ENCODE measurements around the gene BRI3. TPM values are rescaled to one million over a fixed set of nuclear protein-coding genes. Genes with fewer than 3 reads are reported as not detected.
A peak's percentile ranks its signal among the peaks of the same experiment; 100 is the strongest.

Gene BRI3
- total and polyA plus RNA-seq, 2 of the 13 experiments (the other 11 are each of a cell fraction or from before 2014, with no cell fraction given): 54.0 to 103 TPM

DNA sequence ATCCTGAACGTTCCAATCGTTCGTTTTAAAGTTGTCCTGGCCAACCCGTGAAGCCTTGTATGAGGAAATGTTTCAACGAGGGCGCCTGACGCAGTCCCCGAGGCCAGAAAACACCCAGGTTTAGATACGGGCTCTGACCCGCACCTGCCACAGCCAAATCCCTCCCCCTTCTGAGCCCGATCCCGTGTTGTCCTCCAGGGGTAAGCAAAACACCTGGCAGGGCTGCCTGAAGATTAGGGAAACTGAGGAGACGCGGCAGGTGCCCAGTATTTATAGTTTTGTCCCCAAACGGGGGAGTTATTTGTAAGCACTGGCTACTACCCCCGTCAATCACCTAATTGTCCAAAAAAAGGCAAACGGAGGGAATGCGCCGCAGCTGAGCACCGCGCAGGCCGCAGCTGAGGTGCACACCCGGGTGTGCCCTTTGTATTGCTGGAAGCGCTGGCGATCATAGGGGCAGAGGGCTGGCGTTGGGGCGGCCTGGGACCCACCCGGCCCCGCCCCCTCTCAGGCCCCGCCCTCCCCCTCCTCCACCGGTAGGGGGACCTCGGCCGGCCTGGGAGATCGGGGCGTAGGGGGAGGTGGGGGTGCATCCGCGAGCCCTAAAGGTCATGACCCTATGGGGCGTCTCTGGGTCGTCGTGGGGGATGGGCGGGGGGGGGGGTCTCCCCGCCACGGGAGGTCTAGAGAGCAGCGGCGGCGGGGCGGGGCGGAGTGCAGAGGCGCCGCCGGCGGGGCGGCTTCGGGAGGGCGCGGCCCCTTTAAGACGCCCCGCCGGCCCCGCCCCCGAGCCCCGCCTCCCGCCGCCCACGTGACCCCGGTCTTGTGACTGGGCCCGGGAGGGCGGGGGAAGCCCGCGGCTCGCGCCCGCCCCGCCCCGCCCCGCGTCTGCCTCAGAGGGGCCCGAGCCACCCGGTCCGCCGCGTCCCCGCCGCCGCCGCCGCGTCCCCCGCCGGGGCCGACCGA, at the start of gene BRI3 (continued):
- TF ChIP-seq GLI4 (CRISPR knock-in tag; IDR thresholded peaks at IDR 0.05; ENCODE audit: borderline replicate concordance): peak; percentile 59; the same call in 1 of the 2 replicates
- TF ChIP-seq, protein P1, sequence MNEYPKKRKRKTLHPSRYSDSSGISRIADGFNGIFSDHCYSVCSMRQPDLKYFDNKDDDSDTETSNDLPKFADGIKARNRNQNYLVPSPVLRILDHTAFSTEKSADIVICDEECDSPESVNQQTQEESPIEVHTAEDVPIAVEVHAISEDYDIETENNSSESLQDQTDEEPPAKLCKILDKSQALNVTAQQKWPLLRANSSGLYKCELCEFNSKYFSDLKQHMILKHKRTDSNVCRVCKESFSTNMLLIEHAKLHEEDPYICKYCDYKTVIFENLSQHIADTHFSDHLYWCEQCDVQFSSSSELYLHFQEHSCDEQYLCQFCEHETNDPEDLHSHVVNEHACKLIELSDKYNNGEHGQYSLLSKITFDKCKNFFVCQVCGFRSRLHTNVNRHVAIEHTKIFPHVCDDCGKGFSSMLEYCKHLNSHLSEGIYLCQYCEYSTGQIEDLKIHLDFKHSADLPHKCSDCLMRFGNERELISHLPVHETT (CRISPR knock-in tag; conservative IDR thresholded peaks at IDR 0.05): no peak; the same call in 1 of the 2 replicates
- TF ChIP-seq KLF6 (CRISPR knock-in tag; IDR thresholded peaks at IDR 0.05): no peak
- peak; percentile 40 for TF ChIP-seq TEAD3 (CRISPR knock-in tag; optimal IDR thresholded peaks at IDR 0.05; ENCODE audit: borderline replicate concordance)
- no peak for TF ChIP-seq HMG20B (CRISPR knock-in tag; conservative IDR thresholded peaks at IDR 0.05)
- TF ChIP-seq, protein P2, sequence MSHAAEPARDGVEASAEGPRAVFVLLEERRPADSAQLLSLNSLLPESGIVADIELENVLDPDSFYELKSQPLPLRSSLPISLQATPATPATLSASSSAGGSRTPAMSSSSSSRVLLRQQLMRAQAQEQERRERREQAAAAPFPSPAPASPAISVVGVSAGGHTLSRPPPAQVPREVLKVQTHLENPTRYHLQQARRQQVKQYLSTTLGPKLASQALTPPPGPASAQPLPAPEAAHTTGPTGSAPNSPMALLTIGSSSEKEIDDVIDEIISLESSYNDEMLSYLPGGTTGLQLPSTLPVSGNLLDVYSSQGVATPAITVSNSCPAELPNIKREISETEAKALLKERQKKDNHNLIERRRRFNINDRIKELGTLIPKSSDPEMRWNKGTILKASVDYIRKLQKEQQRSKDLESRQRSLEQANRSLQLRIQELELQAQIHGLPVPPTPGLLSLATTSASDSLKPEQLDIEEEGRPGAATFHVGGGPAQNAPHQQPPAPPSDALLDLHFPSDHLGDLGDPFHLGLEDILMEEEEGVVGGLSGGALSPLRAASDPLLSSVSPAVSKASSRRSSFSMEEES (CRISPR knock-in tag; IDR thresholded peaks at IDR 0.05): 0 out of 2 replicates have a peak, but pooled peaks have one; percentile 50
- TF ChIP-seq ZNF10 (CRISPR knock-in tag; IDR thresholded peaks at IDR 0.05; ENCODE audit: borderline replicate concordance, low read depth): no peak
- no peak for TF ChIP-seq AGO2 (optimal IDR thresholded peaks at IDR 0.05; ENCODE audit: low read depth, low read length)
- peak; percentile 79 for TF ChIP-seq PHF8 (CRISPR knock-in tag; IDR thresholded peaks at IDR 0.05)
- peak; percentile 8; the same call in 1 of the 2 replicates for TF ChIP-seq YEATS4 (CRISPR knock-in tag; IDR thresholded peaks at IDR 0.05; ENCODE audit: borderline replicate concordance)
- peak; percentile 33; the same call in 1 of the 2 replicates for TF ChIP-seq REPIN1 (CRISPR knock-in tag; IDR thresholded peaks at IDR 0.05; ENCODE audit: borderline replicate concordance, low read depth)
- TF ChIP-seq ZFP90 (CRISPR knock-in tag; IDR thresholded peaks at IDR 0.05; ENCODE audit: borderline replicate concordance): no peak
- no peak for TF ChIP-seq ZNF766 (CRISPR knock-in tag; IDR thresholded peaks at IDR 0.05; ENCODE audit: borderline replicate concordance)
- TF ChIP-seq, protein P3, sequence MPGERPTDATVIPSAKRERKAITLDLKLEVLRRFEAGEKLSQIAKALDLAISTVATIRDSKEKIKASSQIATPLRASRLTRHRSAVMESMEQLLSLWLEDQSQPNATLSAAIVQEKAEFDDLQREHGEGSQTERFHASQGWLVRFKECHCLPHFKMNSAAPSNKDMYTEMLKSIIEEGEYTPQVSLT (CRISPR knock-in tag; IDR thresholded peaks at IDR 0.05; ENCODE audit: borderline replicate concordance, low read depth): no peak
- TF ChIP-seq, protein P4, sequence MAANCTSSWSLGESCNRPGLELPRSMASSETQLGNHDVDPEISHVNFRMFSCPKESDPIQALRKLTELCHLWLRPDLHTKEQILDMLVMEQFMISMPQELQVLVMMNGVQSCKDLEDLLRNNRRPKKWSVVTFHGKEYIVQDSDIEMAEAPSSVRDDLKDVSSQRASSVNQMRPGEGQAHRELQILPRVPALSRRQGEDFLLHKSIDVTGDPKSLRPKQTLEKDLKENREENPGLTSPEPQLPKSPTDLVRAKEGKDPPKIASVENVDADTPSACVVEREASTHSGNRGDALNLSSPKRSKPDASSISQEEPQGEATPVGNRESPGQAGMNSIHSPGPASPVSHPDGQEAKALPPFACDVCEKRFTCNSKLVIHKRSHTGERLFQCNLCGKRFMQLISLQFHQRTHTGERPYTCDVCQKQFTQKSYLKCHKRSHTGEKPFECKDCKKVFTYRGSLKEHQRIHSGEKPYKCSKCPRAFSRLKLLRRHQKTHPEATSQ (CRISPR knock-in tag; IDR thresholded peaks at IDR 0.05; ENCODE audit: borderline replicate concordance): 0 out of 2 replicates have a peak, but pooled peaks have one; percentile 34
- TF ChIP-seq ISX (CRISPR knock-in tag; conservative IDR thresholded peaks at IDR 0.05): 0 out of 2 replicates have a peak, but pooled peaks have one; percentile 49
- 0 out of 2 replicates have a peak, but pooled peaks have one; percentile 50 for TF ChIP-seq RBFOX2 (IDR thresholded peaks at IDR 0.05; ENCODE audit: low read depth, low read length)
- peak; percentile 89 for TF ChIP-seq POLR2AphosphoS5 (IDR thresholded peaks at IDR 0.05; ENCODE audit: low read depth, low read length)
- no peak for TF ChIP-seq ESRRA (CRISPR knock-in tag; IDR thresholded peaks at IDR 0.05; ENCODE audit: low read depth)
- TF ChIP-seq, protein P5, sequence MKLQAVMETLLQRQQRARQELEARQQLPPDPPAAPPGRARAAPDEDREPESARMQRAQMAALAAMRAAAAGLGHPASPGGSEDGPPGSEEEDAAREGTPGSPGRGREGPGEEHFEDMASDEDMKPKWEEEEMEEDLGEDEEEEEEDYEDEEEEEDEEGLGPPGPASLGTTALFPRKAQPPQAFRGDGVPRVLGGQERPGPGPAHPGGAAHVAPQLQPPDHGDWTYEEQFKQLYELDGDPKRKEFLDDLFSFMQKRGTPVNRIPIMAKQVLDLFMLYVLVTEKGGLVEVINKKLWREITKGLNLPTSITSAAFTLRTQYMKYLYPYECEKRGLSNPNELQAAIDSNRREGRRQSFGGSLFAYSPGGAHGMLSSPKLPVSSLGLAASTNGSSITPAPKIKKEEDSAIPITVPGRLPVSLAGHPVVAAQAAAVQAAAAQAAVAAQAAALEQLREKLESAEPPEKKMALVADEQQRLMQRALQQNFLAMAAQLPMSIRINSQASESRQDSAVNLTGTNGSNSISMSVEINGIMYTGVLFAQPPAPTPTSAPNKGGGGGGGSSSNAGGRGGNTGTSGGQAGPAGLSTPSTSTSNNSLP (IDR thresholded peaks at IDR 0.05; ENCODE audit: low read depth, low read length): no peak
- TF ChIP-seq ARID2 (CRISPR knock-in tag; IDR thresholded peaks at IDR 0.05; ENCODE audit: borderline replicate concordance): peak; percentile 51; the same call in 1 of the 2 replicates
- TF ChIP-seq ATF7-NPFF (CRISPR knock-in tag; IDR thresholded peaks at IDR 0.05; ENCODE audit: low read depth): peak; percentile 39; the same call in 1 of the 2 replicates
